ENCODE measurements around the gene ZFP69B.
A peak's percentile ranks its signal among the peaks of the same experiment; 100 is the strongest.

- TF ChIP-seq CTCF (IDR thresholded peaks at IDR 0.05), result peak in 1 of 4 donors; percentile 8
- peak; percentile 76 for TF ChIP-seq POLR2A (IDR thresholded peaks at IDR 0.05)
Measured at GRCh38 chr1:40476924-40477677, 26.8 kb downstream of the ZFP69B start, which contains the start of gene ZFP69.

All from right lobe of liver (tissue), 4 donors.